ENCODE measurements around the gene NUMBL. TPM values are rescaled to one million over a fixed set of nuclear protein-coding genes. Genes with fewer than 3 reads are reported as not detected.

NUMBL gene
- total and polyA plus RNA-seq, 4 donors = 1.1 to 4.6 (median 2.7) TPM

DNA sequence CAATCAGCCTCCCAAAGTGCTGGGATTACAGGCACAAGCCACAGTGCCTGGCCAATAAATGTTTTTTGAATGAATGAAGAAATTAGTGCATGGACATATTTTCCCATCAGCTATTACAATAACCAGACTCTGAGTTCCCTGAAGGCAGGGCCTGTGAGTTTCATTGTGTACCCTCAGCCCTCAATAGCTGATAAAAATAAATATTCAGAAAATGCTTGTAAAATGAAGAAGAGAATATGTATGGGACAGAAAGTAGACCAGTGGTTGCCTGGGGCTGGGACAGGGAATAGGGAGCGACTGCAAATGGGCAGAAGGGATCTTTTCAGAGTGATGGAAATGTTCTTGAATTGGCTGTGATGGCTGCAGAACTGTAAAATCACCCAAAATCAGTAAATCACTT, 28.8 kb downstream of the NUMBL start (continued):
- TF ChIP-seq, protein P1, sequence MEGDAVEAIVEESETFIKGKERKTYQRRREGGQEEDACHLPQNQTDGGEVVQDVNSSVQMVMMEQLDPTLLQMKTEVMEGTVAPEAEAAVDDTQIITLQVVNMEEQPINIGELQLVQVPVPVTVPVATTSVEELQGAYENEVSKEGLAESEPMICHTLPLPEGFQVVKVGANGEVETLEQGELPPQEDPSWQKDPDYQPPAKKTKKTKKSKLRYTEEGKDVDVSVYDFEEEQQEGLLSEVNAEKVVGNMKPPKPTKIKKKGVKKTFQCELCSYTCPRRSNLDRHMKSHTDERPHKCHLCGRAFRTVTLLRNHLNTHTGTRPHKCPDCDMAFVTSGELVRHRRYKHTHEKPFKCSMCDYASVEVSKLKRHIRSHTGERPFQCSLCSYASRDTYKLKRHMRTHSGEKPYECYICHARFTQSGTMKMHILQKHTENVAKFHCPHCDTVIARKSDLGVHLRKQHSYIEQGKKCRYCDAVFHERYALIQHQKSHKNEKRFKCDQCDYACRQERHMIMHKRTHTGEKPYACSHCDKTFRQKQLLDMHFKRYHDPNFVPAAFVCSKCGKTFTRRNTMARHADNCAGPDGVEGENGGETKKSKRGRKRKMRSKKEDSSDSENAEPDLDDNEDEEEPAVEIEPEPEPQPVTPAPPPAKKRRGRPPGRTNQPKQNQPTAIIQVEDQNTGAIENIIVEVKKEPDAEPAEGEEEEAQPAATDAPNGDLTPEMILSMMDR (IDR thresholded peaks at IDR 0.05; ENCODE audit: low read depth, low read length, missing input control) = no peak
- no peak for TF ChIP-seq EGR1 (IDR thresholded peaks at IDR 0.05; ENCODE audit: low read depth in 2 of 2)
- no peak for TF ChIP-seq GABPA (IDR thresholded peaks at IDR 0.05 in 1 of 2, conservative IDR thresholded peaks at IDR 0.05 in 1 of 2)
- TF ChIP-seq HNF4G (IDR thresholded peaks at IDR 0.05) = no peak
- TF ChIP-seq, protein P2, sequence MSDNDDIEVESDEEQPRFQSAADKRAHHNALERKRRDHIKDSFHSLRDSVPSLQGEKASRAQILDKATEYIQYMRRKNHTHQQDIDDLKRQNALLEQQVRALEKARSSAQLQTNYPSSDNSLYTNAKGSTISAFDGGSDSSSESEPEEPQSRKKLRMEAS (IDR thresholded peaks at IDR 0.05) = no peak
- no peak for TF ChIP-seq SP1 (IDR thresholded peaks at IDR 0.05)
- TF ChIP-seq HNF4A (conservative IDR thresholded peaks at IDR 0.05) = no peak
- TF ChIP-seq, protein P3, sequence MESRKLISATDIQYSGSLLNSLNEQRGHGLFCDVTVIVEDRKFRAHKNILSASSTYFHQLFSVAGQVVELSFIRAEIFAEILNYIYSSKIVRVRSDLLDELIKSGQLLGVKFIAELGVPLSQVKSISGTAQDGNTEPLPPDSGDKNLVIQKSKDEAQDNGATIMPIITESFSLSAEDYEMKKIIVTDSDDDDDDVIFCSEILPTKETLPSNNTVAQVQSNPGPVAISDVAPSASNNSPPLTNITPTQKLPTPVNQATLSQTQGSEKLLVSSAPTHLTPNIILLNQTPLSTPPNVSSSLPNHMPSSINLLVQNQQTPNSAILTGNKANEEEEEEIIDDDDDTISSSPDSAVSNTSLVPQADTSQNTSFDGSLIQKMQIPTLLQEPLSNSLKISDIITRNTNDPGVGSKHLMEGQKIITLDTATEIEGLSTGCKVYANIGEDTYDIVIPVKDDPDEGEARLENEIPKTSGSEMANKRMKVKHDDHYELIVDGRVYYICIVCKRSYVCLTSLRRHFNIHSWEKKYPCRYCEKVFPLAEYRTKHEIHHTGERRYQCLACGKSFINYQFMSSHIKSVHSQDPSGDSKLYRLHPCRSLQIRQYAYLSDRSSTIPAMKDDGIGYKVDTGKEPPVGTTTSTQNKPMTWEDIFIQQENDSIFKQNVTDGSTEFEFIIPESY (IDR thresholded peaks at IDR 0.05) = no peak
- TF ChIP-seq TAF1 (conservative IDR thresholded peaks at IDR 0.05) = no peak

DNA sequence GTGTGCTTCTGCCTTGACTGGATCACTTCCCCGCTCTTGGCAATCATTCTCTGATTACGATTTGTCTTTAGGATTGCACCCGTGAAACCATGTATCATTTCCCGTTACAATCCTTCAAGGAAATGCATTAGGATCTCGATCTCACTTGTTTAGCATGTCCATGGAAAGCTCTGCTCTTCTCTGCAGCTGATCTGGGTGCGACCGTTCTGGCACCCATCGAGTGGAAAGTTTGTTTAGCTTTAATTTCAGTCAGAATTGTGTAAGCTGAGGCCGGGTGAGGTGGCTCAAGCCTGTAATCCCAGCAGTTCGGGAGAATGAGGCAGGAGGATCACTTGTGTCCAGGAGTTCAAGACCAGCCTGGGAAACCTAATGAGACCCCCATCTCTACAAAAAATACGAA, 30.9 kb downstream of the NUMBL start:
- 73% methylated on average over 11 of the region's 11 CpGs for WGBS
- no peaks in the 10 kb centered on the region for H3K27me3 ChIP-seq (ENCODE audit: control insufficient read depth in 4 of 4, insufficient read depth in 4 of 4, low read length in 3 of 4)
- DNase-seq (ENCODE audit: low spot score) = no peak
- no peak overlapping the region for H3K27ac ChIP-seq (ENCODE audit: low read depth in 1 of 2, low read length in 2 of 2)
- no peaks in the 10 kb centered on the region for H3K36me3 ChIP-seq (ENCODE audit: control insufficient read depth in 4 of 4, insufficient read depth in 3 of 4, low read depth in 1 of 4, low read length in 3 of 4)
- H3K4me3 ChIP-seq (ENCODE audit: low read depth in 1 of 3, low read length in 3 of 3) = no peak overlapping the region
- H3K4me1 ChIP-seq (ENCODE audit: control insufficient read depth in 4 of 4, insufficient read depth in 4 of 4, low read length in 3 of 4) = peaks cover 0 to 8% (median 5%) of the 10 kb centered on the region in 4 donors
- H3K9ac ChIP-seq (ENCODE audit: low read depth in 1 of 2, low read length in 2 of 2) = no peak overlapping the region
- H3K9me3 ChIP-seq (ENCODE audit: control insufficient read depth in 4 of 4, low read length in 3 of 4) = no peaks in the 10 kb centered on the region
- TF ChIP-seq YY1 (IDR thresholded peaks at IDR 0.05) (no peak), HNF4A (conservative IDR thresholded peaks at IDR 0.05) (no peak), NR2F2 (IDR thresholded peaks at IDR 0.05) (no peak), FOXA1 (IDR thresholded peaks at IDR 0.05) (no peak), RXRA (IDR thresholded peaks at IDR 0.05) (no peak), SP1 (IDR thresholded peaks at IDR 0.05) (no peak), HNF4G (IDR thresholded peaks at IDR 0.05) (no peak), GABPA (IDR thresholded peaks at IDR 0.05 in 1 of 2, conservative IDR thresholded peaks at IDR 0.05 in 1 of 2) (no peak), TAF1 (conservative IDR thresholded peaks at IDR 0.05) (no peak), JUND (IDR thresholded peaks at IDR 0.05) (no peak), RAD21 (IDR thresholded peaks at IDR 0.05) (no peak), FOXA2 (IDR thresholded peaks at IDR 0.05) (no peak)
- TF ChIP-seq, protein P4, sequence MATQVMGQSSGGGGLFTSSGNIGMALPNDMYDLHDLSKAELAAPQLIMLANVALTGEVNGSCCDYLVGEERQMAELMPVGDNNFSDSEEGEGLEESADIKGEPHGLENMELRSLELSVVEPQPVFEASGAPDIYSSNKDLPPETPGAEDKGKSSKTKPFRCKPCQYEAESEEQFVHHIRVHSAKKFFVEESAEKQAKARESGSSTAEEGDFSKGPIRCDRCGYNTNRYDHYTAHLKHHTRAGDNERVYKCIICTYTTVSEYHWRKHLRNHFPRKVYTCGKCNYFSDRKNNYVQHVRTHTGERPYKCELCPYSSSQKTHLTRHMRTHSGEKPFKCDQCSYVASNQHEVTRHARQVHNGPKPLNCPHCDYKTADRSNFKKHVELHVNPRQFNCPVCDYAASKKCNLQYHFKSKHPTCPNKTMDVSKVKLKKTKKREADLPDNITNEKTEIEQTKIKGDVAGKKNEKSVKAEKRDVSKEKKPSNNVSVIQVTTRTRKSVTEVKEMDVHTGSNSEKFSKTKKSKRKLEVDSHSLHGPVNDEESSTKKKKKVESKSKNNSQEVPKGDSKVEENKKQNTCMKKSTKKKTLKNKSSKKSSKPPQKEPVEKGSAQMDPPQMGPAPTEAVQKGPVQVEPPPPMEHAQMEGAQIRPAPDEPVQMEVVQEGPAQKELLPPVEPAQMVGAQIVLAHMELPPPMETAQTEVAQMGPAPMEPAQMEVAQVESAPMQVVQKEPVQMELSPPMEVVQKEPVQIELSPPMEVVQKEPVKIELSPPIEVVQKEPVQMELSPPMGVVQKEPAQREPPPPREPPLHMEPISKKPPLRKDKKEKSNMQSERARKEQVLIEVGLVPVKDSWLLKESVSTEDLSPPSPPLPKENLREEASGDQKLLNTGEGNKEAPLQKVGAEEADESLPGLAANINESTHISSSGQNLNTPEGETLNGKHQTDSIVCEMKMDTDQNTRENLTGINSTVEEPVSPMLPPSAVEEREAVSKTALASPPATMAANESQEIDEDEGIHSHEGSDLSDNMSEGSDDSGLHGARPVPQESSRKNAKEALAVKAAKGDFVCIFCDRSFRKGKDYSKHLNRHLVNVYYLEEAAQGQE (IDR thresholded peaks at IDR 0.05) = no peak
- TF ChIP-seq, protein P3 (IDR thresholded peaks at IDR 0.05) = no peak
- TF ChIP-seq, protein P2 (IDR thresholded peaks at IDR 0.05) = no peak
- TF ChIP-seq, protein P1 (IDR thresholded peaks at IDR 0.05; ENCODE audit: low read depth, low read length, missing input control) = no peak

All from liver (tissue), 9 donors.